D341Med (cell line): Measurements from ENCODE around the gene ADAM12.
"Not testable (repeated sequence)": the region's sequence is repeated elsewhere in the genome, so short reads cannot be mapped to it uniquely, and the experiment has no call there.

Experiments
- DNase-seq: peaks from one replicate; pipeline ENCODE4 v3.0.0; 2012; ENCODE audit warnings: low spot score

The ADAM12 gene

DNA sequence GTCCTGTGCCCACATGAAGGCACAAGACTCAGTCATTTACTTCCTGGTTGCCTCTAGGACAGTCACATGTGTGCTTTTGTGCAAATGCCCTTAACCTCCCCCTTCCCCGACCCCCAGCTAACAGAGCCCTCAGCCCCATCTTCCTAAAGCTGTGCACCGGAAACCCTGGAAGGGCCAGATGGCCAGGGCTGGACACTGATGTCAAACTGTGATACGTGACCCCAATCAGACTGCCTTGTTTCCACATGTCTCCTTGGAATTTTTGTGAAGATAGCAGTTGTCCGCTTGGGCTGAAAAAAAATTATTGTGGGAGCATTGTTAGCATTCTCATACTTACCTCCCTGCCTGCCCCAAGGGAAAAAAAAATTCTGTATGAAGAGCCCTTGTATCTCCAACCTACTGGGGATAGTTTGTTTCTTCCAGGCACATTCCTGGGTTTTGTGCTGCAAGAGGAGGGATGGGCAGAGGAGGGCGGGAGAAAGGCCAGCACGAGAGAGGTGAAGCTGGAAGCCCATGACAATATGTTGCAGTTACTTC is 17.0 kb upstream of the ADAM12 start:
- DNase-seq, result no peak

DNA sequence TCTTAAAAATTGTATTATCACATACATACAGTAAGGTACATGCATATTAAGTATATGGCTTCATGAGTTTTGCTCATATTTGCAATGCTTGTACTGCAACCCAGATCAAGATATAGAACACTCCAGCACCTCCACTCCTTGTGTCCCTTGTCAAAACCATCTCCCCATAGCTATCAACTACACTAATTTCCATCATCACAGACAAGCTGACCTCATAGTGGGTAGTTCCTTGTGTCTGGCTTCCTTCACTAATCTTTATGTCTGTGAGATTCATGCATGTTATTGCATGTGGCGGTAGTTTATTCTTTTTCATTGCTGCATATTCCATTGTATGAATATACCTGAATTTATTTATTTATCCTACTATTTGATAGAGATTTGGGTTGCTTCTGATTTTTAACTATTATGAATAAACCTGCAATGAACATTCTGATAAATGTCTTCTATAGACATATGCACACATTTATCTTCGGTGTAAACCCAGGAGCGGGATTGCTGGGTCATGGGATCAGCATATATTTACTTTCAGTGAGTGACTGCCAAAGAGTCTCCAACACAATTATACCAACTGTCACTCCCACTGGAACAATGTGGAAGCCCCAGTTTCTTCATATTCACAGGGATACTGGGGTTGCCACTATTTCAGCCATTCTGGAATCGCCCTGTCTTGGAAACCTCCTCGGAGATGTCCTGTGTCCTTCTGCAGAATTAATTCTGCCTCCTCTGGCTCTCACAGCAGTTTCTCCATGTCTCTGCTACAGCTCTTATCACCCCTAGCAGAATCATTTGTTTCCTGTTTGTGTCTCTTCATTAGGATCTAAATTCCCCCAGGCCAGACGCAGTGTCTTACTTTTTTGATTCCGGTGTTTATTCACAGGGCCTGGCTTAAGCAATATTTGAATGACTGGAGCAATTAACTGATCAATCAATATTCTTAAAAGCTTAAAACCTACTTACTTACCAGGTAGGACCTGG is 14.7 kb upstream of the ADAM12 start:
- DNase-seq, result no peak

DNA sequence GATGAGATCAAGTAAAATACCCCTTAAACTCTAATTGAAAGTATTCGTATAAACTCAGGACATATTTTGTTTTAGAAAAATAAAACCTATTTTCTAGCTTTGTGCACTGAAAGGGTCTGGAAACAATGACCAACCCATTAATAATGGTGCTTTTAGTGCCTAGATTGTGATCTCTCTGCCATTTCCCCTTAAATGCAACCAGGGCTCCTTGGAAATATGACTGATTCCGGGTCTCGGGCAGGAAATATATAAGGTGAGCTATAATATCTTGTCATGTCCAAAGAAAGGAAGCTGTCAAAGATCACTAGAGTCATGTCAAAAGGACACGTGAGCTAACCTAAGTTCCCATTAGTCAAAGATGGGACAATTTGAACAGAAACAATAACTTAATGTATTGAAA is 12.4 kb upstream of the ADAM12 start:
- no peak for DNase-seq

DNA sequence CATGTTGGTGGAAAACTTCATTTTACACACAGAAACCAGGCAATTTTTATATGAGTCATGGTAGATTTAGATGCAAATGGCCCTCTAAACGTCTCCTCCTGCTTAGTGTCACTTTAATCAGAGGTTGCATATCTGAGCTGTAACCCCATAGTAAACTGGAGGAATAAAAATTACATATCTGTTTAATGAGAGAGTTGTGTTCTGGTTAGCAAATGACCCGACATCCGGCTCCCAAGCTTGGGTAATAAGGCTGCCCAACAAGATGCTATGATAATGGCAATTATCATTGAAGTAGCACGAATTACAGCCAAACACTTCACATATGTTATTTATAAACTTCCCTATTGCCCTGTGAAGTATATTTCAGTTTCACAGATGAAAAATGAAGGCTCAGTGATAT is 10.6 kb upstream of the ADAM12 start:
- no peak for DNase-seq

DNA sequence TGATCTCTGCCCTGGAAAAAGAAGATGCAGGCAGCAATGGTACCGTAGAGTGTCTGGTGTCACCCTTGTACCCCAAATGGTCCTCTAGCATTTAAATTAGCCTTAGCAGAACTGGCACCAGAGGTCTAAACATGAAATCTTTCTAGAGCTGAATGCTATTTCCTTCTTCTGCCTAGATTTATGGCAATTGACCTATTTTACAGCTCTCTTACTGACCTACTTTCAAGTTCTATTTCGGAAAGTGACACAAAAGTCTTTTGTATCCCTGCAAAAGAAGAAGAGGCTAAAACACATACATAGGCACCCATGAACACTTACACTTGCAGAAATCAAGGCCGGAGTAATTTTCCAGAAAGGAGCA is 10.1 kb upstream of the ADAM12 start:
- DNase-seq, result no peak

DNA sequence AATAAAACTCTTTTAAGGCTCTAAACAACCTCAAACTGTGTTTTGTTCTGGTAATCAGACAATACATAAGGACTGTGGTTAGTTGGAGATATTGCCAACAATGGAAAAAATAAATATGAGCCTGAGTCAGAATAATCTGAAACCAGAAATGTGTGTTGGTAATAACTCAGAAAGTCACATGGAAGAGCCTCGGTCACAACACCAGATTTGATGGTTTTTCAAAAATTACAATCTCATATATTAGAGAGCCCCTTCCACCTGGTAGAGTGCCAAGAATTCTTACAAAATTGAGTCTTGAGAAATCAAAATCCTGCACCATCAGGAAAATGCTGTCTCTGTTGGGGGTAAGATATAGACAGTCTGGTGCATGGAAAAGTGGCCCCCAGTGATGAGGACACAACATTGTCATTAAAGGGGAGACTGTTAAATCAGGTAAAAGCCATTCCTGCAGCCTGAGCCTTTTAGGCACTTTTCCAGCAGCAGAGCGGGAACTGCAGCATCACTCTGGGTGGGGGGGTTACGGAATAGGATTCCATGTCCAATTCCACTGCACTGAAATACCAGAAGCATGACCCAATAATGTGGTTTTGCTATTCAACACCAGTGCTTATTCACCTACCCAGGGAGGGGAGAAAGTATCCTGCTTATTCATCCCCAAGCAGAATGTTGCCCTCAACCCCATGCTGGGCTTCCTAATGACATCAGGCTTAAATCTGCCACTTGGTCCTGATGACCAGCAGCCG is 9.5 kb upstream of the ADAM12 start:
- no peak for DNase-seq

DNA sequence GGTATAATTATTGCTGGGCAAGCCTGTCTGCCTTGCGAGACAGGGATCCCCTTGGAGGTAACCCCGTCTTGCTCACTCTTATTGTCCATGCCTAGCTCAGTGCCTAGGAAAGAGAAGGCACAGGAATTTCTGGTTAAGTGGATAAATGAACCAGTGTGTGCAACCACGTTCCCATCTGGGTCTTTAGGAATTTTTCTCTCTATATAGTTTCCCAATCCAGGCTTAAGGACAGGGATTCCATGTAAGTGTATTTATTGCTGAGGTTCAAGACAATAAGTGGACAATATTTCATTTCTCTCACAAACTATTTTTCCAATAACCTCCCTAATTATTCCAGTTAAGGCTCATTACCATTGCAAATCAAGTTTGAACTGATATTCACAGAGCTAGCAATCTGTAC is 8.9 kb upstream of the ADAM12 start:
- no peak for DNase-seq

- DNase-seq, result no peak
Observed at GRCh38 chr10:126394948-126395347, 6.7 kb upstream of the ADAM12 start.

DNA sequence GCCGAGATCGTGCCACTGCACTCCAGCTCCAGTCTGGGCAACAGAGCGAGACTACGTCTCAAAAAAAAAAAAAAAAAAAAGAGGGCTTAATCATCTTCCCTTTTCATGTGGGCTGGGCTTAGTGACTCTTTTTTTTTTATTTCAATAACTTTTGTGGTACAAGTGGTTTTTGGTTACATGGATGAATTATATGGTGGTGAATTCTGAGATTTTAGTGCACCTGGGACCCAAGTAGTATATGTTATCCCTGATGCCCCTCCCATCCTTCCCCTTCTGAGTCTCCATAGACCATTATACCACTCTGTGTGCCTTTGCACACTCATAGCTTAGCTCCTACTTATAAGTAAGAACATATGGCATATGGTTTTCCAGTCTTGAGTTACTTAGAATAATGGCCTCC is 4.8 kb upstream of the ADAM12 start:
- no peak for DNase-seq

GRCh38 chr10:126392469-126392868 is 4.2 kb upstream of the ADAM12 start:
- DNase-seq, result no peak

DNA sequence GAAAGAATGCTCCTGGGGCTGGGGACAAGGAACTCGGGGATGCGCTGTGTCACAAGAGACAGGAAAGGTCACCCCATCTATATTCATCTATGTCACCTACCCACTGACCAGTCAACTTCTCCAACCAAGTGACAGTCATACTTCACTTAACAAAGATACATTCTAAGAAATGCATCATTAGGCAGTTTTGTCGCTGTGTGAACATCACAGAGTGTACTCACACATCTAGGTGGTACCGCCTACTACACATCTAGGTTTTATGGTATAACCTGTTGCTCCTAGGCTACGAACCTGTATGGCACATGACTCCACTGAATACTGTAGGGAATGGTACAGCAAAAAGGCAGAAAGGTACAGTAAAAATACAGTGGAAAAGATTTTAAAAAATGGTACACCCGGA is 3.8 kb upstream of the ADAM12 start:
- DNase-seq, result no peak

- DNase-seq, result no peak
Observed at GRCh38 chr10:126391192-126391885, 3.1 kb upstream of the ADAM12 start.

- DNase-seq, result no peak
Observed at GRCh38 chr10:126390324-126390723, 2.0 kb upstream of the ADAM12 start.

DNA sequence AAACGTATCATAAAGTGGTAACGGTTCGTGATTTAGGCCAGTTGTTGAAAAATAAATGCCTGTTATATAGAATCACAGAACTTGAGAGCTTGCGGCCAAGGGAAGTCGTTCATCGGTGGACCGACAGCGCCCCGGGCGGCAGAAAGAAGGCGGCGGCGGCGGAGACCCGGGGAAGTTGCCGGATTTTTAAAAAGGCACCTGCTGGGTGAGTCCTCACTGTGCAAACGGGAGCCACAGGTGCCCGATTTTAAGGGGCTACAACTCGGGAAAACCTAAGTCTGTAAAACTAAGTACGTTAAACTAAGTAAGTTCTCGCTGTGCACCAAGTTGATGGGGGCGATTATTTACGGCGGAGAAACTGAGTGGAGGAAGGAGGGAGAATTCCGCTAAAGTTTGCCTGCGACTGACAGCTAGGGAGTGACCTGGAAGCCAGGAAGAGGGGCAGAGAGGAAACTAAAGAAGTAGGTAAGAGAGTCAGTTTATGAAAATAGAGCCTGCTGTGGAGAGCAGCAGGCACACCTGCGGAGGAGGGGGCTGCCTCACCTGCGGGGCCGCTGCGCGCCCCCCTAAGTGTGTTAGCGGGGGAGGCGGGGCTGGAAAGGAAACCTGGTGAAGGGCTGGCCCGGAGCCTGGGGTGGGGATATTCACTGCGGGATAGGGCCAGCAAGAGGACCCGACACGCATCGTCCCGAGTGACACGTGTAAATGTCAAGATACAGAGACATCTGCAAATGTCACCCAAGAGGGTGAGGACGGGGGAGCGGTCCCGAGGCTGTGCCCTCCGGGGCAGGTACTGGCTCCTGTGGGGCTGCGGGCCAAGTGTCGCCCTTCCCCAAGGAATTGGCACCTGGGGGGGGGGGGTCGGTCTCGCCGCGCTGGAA is 996 bp downstream of the ADAM12 start:
- no peak for DNase-seq

GRCh38 chr10:126384269-126384873 is 3.9 kb downstream of the ADAM12 start:
- DNase-seq, result no peak

- DNase-seq, result no peak
Observed at GRCh38 chr10:126380352-126381076, 7.8 kb downstream of the ADAM12 start.

GRCh38 chr10:126379166-126379565 is 9.1 kb downstream of the ADAM12 start:
- not testable (repeated sequence) for DNase-seq

GRCh38 chr10:126376956-126377355 is 11.3 kb downstream of the ADAM12 start:
- DNase-seq, result no peak

- no peak for DNase-seq
Observed at GRCh38 chr10:126375926-126376554, 12.2 kb downstream of the ADAM12 start.

DNA sequence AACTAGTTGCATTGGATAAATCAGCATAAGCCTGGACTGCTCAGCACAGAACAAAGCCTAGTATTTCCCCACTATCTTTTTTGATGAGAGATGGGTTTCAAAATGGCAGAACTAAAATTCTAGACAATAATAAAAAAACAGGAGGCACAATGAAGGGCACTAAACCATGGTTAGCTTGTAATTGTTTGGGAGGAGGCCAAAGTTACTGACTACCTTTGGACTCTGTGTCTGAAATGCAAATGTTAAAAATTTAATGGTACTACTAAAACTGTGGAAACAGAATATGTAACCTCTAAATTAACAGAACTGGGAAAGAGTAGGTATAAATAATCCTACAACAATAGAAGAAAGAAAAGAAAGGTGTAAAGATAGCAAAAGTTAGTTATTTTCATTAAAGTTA is 13.0 kb downstream of the ADAM12 start:
- DNase-seq, result no peak
